Adrenal gland (tissue), 5 donors: ENCODE results near the gene CLCA4.

Experiments
- POLR2A ChIP-seq, 2 donors: fragments of 450-650 bp; IDR thresholded peaks; one replicate each; pipeline ENCODE4 v1.6.1; 2017; ENCODE audit warnings: antibody characterized with exemption in 2 of 2, mild to moderate bottlenecking in 2 of 2, moderate library complexity in 1 of 2
- TF ChIP-seq, protein P1 (sequence below), 6 experiments: fragments of 450-650 bp in 4 of 6; fragments of 200-600 bp in 2 of 6; sonication (generic) in 1 of 6; IDR thresholded peaks; 1 replicate in 5 of 6; 2 replicates in 1 of 6; pipeline versions ENCODE4 v1.5.1 to v1.8.0; 2016 to 2021; ENCODE audit warnings: antibody characterized with exemption in 6 of 6, mild to moderate bottlenecking in 2 of 6, moderate library complexity in 1 of 6
- donor health status: DM: no; HTN: no; CAD: no.

DNA sequence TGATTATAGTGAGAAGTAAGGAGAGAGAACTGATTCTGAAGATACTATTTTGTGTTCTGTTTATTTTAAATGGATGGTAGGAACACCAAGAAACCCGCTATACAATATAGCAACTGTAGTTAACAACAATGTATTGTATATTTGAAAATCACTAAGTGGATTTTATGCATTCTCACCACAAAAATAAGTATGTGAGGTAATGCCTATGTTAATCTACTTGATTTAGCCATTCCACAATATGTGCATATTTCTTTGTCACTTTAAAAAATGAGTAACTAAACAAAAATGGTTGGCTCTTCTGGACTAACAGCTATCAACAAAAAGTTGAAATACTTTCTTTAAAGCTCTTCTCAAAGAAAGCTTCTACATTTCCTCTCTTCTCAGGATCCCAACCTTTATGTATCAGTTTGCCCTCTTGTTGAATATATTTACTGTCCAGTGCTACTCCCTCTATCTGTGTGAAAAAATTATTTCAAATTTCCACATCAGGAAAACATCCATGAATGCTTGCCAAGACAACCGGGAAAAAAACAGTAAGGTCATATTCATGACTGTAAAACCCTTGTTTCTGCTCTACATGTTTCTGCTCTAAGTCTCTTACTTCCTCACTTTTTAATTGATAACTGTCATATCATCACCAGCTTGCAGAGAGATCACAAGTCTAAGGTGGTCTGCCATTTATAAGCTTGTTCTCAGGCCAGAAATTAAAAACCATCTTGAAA lies 27.0 kb downstream of the CLCA4 start:
- no peak for TF ChIP-seq POLR2A (IDR thresholded peaks at IDR 0.05)
- TF ChIP-seq, protein P1, sequence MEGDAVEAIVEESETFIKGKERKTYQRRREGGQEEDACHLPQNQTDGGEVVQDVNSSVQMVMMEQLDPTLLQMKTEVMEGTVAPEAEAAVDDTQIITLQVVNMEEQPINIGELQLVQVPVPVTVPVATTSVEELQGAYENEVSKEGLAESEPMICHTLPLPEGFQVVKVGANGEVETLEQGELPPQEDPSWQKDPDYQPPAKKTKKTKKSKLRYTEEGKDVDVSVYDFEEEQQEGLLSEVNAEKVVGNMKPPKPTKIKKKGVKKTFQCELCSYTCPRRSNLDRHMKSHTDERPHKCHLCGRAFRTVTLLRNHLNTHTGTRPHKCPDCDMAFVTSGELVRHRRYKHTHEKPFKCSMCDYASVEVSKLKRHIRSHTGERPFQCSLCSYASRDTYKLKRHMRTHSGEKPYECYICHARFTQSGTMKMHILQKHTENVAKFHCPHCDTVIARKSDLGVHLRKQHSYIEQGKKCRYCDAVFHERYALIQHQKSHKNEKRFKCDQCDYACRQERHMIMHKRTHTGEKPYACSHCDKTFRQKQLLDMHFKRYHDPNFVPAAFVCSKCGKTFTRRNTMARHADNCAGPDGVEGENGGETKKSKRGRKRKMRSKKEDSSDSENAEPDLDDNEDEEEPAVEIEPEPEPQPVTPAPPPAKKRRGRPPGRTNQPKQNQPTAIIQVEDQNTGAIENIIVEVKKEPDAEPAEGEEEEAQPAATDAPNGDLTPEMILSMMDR (IDR thresholded peaks at IDR 0.05) = no peak
